Measurements from ENCODE around the gene EIF2D. TPM values are rescaled to one million over a fixed set of nuclear protein-coding genes. Genes with fewer than 3 reads are reported as not detected.

Gene EIF2D
- total RNA-seq, 1 donor: 47.9 TPM

GRCh38 chr1:206656936-206657335, 44.7 kb upstream of the EIF2D start:
- no peak for DNase-seq (ENCODE audit: low read depth)
- no peak for TF ChIP-seq CTCF (IDR thresholded peaks at IDR 0.05; ENCODE audit: insufficient read depth, low read depth, low read length)
- no peak overlapping the region for H3K4me3 ChIP-seq (ENCODE audit: low read depth, low read length)

GRCh38 chr1:206655471-206655882, 43.2 kb upstream of the EIF2D start:
- no peak for TF ChIP-seq CTCF (IDR thresholded peaks at IDR 0.05; ENCODE audit: insufficient read depth, low read depth, low read length)
- no peak for DNase-seq (ENCODE audit: low read depth)
- H3K4me3 ChIP-seq (ENCODE audit: low read depth, low read length): no peak overlapping the region

GRCh38 chr1:206654828-206655227, 42.6 kb upstream of the EIF2D start:
- no peak for TF ChIP-seq CTCF (IDR thresholded peaks at IDR 0.05; ENCODE audit: insufficient read depth, low read depth, low read length)
- no peak for DNase-seq (ENCODE audit: low read depth)
- H3K4me3 ChIP-seq (ENCODE audit: low read depth, low read length): no peak overlapping the region

- DNase-seq (ENCODE audit: low read depth): no peak
- no peak for TF ChIP-seq CTCF (IDR thresholded peaks at IDR 0.05; ENCODE audit: insufficient read depth, low read depth, low read length)
- no peak overlapping the region for H3K4me3 ChIP-seq (ENCODE audit: low read depth, low read length)
Observed at GRCh38 chr1:206653715-206654459, 41.6 kb upstream of the EIF2D start.

- DNase-seq (ENCODE audit: low read depth): no peak
- H3K4me3 ChIP-seq (ENCODE audit: low read depth, low read length): no peak overlapping the region
- TF ChIP-seq CTCF (IDR thresholded peaks at IDR 0.05; ENCODE audit: insufficient read depth, low read depth, low read length): no peak
Observed at GRCh38 chr1:206651958-206652890, 40.0 kb upstream of the EIF2D start.

GRCh38 chr1:206651014-206651413, 38.7 kb upstream of the EIF2D start:
- TF ChIP-seq CTCF (IDR thresholded peaks at IDR 0.05; ENCODE audit: insufficient read depth, low read depth, low read length): no peak
- no peak for DNase-seq (ENCODE audit: low read depth)
- H3K4me3 ChIP-seq (ENCODE audit: low read depth, low read length): no peak overlapping the region
